ENCODE measurements around the gene DSCAML1. TPM values are rescaled to one million over a fixed set of nuclear protein-coding genes. Genes with fewer than 3 reads are reported as not detected.

DSCAML1 gene
- total RNA-seq, 2 donors from 2014 or later: 0.33 to 1.6 TPM

DNA sequence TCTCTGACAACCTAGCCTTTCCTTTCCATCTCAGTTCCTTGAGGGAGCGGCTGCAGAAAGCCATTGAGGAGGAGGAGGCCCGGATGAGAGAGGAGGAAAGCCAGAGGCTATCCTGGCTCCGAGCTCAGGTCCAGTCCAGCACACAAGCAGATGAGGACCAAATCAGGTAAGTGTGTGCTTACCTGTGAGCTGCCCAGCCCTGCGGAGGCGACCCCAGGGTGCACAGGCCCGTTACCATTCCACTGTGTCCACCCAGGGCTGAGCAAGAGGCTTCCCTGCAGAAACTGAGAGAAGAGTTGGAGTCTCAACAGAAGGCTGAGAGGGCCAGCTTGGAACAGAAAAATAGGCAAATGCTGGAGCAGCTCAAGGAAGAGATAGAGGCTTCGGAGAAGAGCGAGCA, 406.3 kb downstream of the DSCAML1 start:
- WGBS, 2 donors: 88 to 96% methylated on average over 7 to 8 of the region's 8 CpGs
- intact Hi-C loops (cut with DNase I): no loop called here
- no peaks in the 10 kb centered on the region for H3K27me3 ChIP-seq
- H3K36me3 ChIP-seq (replicated peaks in 1 of 2; ENCODE audit: insufficient read depth in 1 of 2, low read depth in 2 of 2): peaks cover 12 to 46% of the 10 kb centered on the region in 2 donors
- ATAC-seq (no peak), DNase-seq (no peak)
- TF ChIP-seq, protein P1, sequence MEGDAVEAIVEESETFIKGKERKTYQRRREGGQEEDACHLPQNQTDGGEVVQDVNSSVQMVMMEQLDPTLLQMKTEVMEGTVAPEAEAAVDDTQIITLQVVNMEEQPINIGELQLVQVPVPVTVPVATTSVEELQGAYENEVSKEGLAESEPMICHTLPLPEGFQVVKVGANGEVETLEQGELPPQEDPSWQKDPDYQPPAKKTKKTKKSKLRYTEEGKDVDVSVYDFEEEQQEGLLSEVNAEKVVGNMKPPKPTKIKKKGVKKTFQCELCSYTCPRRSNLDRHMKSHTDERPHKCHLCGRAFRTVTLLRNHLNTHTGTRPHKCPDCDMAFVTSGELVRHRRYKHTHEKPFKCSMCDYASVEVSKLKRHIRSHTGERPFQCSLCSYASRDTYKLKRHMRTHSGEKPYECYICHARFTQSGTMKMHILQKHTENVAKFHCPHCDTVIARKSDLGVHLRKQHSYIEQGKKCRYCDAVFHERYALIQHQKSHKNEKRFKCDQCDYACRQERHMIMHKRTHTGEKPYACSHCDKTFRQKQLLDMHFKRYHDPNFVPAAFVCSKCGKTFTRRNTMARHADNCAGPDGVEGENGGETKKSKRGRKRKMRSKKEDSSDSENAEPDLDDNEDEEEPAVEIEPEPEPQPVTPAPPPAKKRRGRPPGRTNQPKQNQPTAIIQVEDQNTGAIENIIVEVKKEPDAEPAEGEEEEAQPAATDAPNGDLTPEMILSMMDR (IDR thresholded peaks at IDR 0.05): no peak
- TF ChIP-seq POLR2A (IDR thresholded peaks at IDR 0.05): no peak
- no peaks in the 10 kb centered on the region for H3K4me1 ChIP-seq
- no peak overlapping the region for H3K27ac ChIP-seq
- no peaks in the 10 kb centered on the region for H3K9me3 ChIP-seq
- no peak overlapping the region for H3K4me3 ChIP-seq

DNA sequence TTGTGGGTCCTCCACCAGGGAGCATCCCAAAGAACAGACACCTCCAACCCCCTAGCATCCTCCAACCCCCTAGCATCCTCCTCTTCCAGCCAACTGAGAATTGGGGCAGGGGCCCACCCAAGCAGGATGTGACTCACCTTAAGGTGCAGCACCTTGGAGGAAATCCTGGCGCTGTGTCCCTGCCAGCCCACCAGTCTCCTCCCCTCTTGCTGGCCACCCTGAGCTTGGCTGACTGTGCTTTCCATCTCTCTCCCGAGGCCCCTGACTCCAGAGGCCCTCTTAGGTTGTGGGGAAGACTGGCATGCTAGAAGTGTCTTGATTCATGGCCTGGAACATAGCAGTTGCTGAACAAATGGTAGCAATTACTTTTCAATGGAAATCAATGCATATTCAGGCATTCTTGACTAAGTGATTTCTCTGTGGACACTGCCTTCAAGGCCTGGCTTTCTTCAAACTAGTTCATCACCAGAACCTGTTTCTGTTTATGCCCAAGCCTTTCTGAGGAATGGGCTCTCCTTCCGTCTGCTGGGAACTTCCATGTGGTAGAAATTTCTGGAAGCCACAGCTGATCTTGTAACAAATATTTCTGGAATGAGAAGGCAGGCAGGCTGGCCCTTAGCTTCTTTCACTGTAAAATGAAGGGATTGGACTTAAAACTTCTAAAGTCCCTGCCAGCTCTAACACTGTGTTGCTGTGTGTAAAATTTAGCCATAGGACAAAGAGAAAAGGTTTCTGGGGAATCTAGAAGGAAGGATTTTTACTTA, 408.8 kb downstream of the DSCAML1 start:
- Histone ChIP-seq H3K27ac (no peak overlapping the region), H3K27me3 (no peaks in the 10 kb centered on the region), H3K36me3 (replicated peaks in 1 of 2; ENCODE audit: insufficient read depth in 1 of 2, low read depth in 2 of 2) (peaks cover 12 to 39% of the 10 kb centered on the region in 2 donors), H3K4me3 (no peak overlapping the region), H3K9me3 (no peaks in the 10 kb centered on the region), H3K4me1 (no peaks in the 10 kb centered on the region)
- intact Hi-C loops (cut with DNase I): no loop called here
- WGBS, 2 donors: 73 to 89% methylated on average over 3 of the region's 3 CpGs
- DNase-seq (no peak), ATAC-seq (no peak)
- TF ChIP-seq, protein P1 (IDR thresholded peaks at IDR 0.05): no peak
- TF ChIP-seq POLR2A (IDR thresholded peaks at IDR 0.05): no peak

DNA sequence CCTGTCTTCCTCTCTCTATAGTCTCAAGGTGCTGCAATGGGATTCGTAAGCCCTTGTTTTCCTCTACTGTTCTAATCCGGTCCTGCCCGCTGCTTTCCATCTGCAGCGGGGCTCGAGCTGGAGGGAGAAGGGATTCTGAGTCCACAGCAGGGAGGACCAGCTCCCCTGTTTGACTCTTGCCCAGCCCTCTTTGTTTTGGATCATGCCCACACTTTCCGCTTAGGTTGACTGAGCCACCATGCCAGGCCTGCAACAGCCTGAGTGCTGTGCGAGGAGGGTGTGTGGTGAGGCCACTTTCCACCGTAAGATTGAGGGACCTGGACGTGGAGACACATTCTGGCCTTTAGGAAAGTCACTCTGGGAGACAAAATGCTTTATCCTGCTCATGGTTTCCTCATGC, 411.1 kb downstream of the DSCAML1 start:
- no peak for ATAC-seq
- Histone ChIP-seq H3K4me1 (no peaks in the 10 kb centered on the region), H3K9me3 (no peaks in the 10 kb centered on the region), H3K4me3 (no peak overlapping the region), H3K27ac (no peak overlapping the region), H3K27me3 (no peaks in the 10 kb centered on the region), H3K36me3 (replicated peaks in 1 of 2; ENCODE audit: insufficient read depth in 1 of 2, low read depth in 2 of 2) (peaks cover 0 to 36% of the 10 kb centered on the region in 2 donors)
- DNase-seq: no peak
- TF ChIP-seq, protein P1 (IDR thresholded peaks at IDR 0.05): no peak
- no peak for TF ChIP-seq POLR2A (IDR thresholded peaks at IDR 0.05)
- 95 to 98% methylated on average over 9 of the region's 9 CpGs for WGBS, 2 donors
- intact Hi-C loops (cut with DNase I): no loop called here

DNA sequence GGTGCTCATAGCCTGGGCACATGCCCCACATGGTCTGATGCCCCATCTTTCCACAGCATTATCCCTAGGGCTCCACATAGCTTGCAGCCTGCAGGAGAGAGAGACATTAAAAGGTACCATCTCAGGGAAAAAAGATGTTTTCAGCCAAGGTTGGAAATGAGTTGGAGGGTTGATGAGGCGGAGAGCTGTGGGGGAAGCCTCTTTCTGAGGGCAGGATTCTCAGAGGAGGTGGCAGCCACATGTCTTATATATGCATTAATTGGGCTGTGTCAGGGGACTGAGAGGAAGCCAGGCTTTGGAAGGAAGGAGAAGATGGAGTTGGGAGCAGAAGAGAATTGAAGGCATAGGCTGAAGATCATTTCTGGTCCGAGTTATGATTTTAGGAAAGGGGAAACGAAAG, 411.5 kb downstream of the DSCAML1 start:
- H3K36me3 ChIP-seq (replicated peaks in 1 of 2; ENCODE audit: insufficient read depth in 1 of 2, low read depth in 2 of 2): peaks cover 0 to 37% of the 10 kb centered on the region in 2 donors
- no peaks in the 10 kb centered on the region for H3K27me3 ChIP-seq
- no peak overlapping the region for H3K4me3 ChIP-seq
- H3K9me3 ChIP-seq: no peaks in the 10 kb centered on the region
- TF ChIP-seq, protein P1 (IDR thresholded peaks at IDR 0.05): no peak
- TF ChIP-seq POLR2A (IDR thresholded peaks at IDR 0.05): no peak
- intact Hi-C loops (cut with DNase I): no loop called here
- ATAC-seq: no peak
- no peaks in the 10 kb centered on the region for H3K4me1 ChIP-seq
- no peak for DNase-seq
- WGBS, 2 donors: 95 to 97% methylated on average over 3 of the region's 3 CpGs
- H3K27ac ChIP-seq: no peak overlapping the region

DNA sequence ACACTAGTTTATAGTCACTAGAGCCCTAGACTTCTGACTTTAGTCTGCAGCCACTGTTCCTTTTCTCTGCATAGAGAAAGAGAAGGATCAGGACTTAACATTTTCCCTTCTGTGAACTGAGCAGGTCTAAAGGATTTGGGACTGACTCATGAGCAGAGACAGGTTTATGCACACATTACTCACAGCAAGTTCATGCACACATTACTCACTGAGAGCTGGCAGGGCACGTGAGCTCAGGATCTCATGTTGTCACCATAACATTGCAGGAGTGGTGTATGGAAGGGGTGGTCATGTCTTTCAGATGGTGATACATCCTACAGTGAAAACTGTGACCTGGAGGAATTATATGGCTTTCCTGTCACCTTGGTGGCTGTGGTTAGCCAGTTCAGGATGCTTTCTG, 413.0 kb downstream of the DSCAML1 start:
- no peak for DNase-seq
- Histone ChIP-seq H3K4me3 (no peak overlapping the region), H3K27me3 (no peaks in the 10 kb centered on the region), H3K36me3 (replicated peaks in 1 of 2; ENCODE audit: insufficient read depth in 1 of 2, low read depth in 2 of 2) (peaks cover 0 to 36% of the 10 kb centered on the region in 2 donors), H3K27ac (no peak overlapping the region), H3K4me1 (no peaks in the 10 kb centered on the region), H3K9me3 (no peaks in the 10 kb centered on the region)
- TF ChIP-seq, protein P1 (IDR thresholded peaks at IDR 0.05): no peak
- TF ChIP-seq POLR2A (IDR thresholded peaks at IDR 0.05): no peak
- WGBS, 2 donors: 80 to 100% methylated on average over 1 of the region's 1 CpG
- intact Hi-C loops (cut with DNase I): no loop called here
- ATAC-seq: no peak
